DOHH2 (cell line): ENCODE measurements around the gene SMOC2.

ENCODE experiments used
- H3F3A ChIP-seq: fragments of 200-600 bp; sonication (generic), shearing (Covaris generic); 2 replicates; pipeline ENCODE4 v1.6.0; 2016; ENCODE audit warnings: antibody characterized with exemption, mild to moderate bottlenecking; ENCODE audit not compliant: control insufficient read depth, insufficient read depth
- H3K27ac ChIP-seq: fragments of 200-600 bp; sonication (generic); 2 replicates; pipeline ENCODE4 v1.5.1; 2014; ENCODE audit warnings: low read depth, mild to moderate bottlenecking, low read length, moderate library complexity
- H3K27me3 ChIP-seq: fragments of 200-600 bp; sonication (generic); 2 replicates; pipeline ENCODE4 v1.6.1; 2014; ENCODE audit warnings: mild to moderate bottlenecking, low read length, mixed read lengths; ENCODE audit not compliant: control insufficient read depth
- H3K36me3 ChIP-seq: fragments of 200-600 bp; sonication (generic); 2 replicates; pipeline ENCODE4 v1.6.1; 2014; ENCODE audit warnings: mild to moderate bottlenecking, low read length, moderate library complexity, mixed read lengths; ENCODE audit not compliant: control insufficient read depth
- H3K4me1 ChIP-seq: fragments of 200-600 bp; sonication (generic); 2 replicates; pipeline ENCODE4 v1.6.1; 2014; ENCODE audit warnings: mild to moderate bottlenecking, low read length, mixed read lengths; ENCODE audit not compliant: control insufficient read depth
- H3K4me2 ChIP-seq: fragments of 200-600 bp; sonication (generic); 2 replicates; pipeline ENCODE4 v1.6.0; 2014; ENCODE audit warnings: mild to moderate bottlenecking, low read length, moderate library complexity
- H3K4me3 ChIP-seq: fragments of 200-600 bp; sonication (generic); 2 replicates; pipeline ENCODE4 v1.5.1; 2014; ENCODE audit warnings: mild to moderate bottlenecking, low read length, mixed read lengths
- H3K79me2 ChIP-seq: fragments of 200-600 bp; sonication (generic); 2 replicates; pipeline ENCODE4 v1.6.1; 2014; ENCODE audit warnings: mild to moderate bottlenecking, low read length, mixed read lengths; ENCODE audit not compliant: control insufficient read depth
- H3K9me2 ChIP-seq: fragments of 200-600 bp; sonication (generic); replicated peaks from 2 replicates; pipeline ENCODE4 v1.6.1; 2014; ENCODE audit warnings: mild to moderate bottlenecking, low read length, mixed read lengths; ENCODE audit not compliant: control insufficient read depth
- H3K9me3 ChIP-seq: fragments of 200-600 bp; sonication (generic); 2 replicates; pipeline ENCODE4 v1.6.1; 2014; ENCODE audit warnings: antibody characterized with exemption, low read length, mixed read lengths; ENCODE audit not compliant: control insufficient read depth, insufficient read depth
- H4K20me1 ChIP-seq: fragments of 200-600 bp; sonication (generic); 2 replicates; pipeline ENCODE4 v1.6.0; 2014; ENCODE audit warnings: low read depth, mild to moderate bottlenecking, antibody characterized with exemption, low read length, moderate library complexity; ENCODE audit not compliant: control insufficient read depth, insufficient read depth
- CTCF ChIP-seq: fragments of 200-600 bp; sonication (generic); IDR thresholded peaks from one replicate; pipeline ENCODE4 v1.5.1; 2014; ENCODE audit warnings: antibody characterized with exemption, mild to moderate bottlenecking, low read depth, low read length; ENCODE audit not compliant: poor library complexity, severe bottlenecking
- EZH2phosphoT487 ChIP-seq: fragments of 200-600 bp; sonication (generic); IDR thresholded peaks from 2 replicates; pipeline ENCODE4 v1.6.1; 2017; ENCODE audit warnings: borderline replicate concordance, mild to moderate bottlenecking, antibody characterized with exemption, low read length, moderate library complexity, mixed read lengths

Gene SMOC2

GRCh38 chr6:168695701-168696100 lies 254.7 kb downstream of the SMOC2 start:
- TF ChIP-seq EZH2phosphoT487 (no peak), CTCF (no peak)
- Histone ChIP-seq H4K20me1 (no peaks in the 10 kb centered on the region), H3K4me2 (no peak overlapping the region), H3K9me3 (no peaks in the 10 kb centered on the region), H3K4me1 (no peaks in the 10 kb centered on the region), H3K36me3 (no peaks in the 10 kb centered on the region), H3K27ac (no peak overlapping the region), H3F3A (no peaks in the 10 kb centered on the region), H3K27me3 (no peaks in the 10 kb centered on the region), H3K4me3 (no peak overlapping the region), H3K9me2 (no peaks in the 10 kb centered on the region), H3K79me2 (no peaks in the 10 kb centered on the region)

- H3K79me2 ChIP-seq: no peaks in the 10 kb centered on the region
- no peak for TF ChIP-seq EZH2phosphoT487
- TF ChIP-seq CTCF: no peak
- peaks cover 8% of the 10 kb centered on the region; the same call in 1 of the 2 replicates for H3K9me3 ChIP-seq
These were observed 257.9 kb downstream of the SMOC2 start for GRCh38 chr6:168698923-168699322.

DNA sequence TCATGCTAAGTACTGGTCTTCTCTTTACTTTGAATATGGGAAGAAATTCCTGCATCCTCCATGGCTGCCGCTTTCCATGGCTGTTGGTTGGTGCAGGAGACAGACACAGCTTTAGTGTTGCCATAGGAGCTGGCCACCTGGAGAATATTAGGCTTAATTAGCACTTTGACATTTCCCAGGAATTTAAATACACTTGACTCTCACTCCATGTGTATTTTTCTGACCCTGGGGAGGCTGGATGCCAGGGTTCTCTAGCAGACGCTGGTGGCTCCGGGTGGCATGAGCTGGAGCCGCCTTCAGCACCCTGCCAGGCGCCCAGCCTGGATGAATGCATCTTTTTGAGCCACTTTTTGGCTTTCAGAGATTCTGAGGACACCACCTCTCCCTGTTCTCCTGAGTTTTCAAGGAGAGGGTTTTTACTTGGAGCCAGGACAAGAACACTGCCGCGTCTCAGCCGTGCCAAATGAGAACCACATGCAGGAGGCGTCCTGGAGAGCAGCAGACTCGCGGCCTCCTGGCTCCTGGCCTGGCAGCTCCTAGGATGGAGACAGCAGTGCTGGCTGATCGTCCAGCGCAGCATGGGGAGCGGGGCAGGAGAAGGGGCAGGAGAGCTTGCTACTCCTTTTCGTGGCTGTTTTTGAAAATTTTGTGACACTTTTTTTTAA lies 258.8 kb downstream of the SMOC2 start:
- H3K9me3 ChIP-seq: peaks cover 8% of the 10 kb centered on the region; the same call in 1 of the 2 replicates
- H3K27me3 ChIP-seq: no peaks in the 10 kb centered on the region
- H4K20me1 ChIP-seq: no peaks in the 10 kb centered on the region
- H3K27ac ChIP-seq: no peak overlapping the region
- H3K36me3 ChIP-seq: no peaks in the 10 kb centered on the region
- no peak overlapping the region for H3K4me2 ChIP-seq
- H3K79me2 ChIP-seq: no peaks in the 10 kb centered on the region
- H3K4me3 ChIP-seq: no peak overlapping the region
- no peak for TF ChIP-seq EZH2phosphoT487
- no peak for TF ChIP-seq CTCF
- H3K9me2 ChIP-seq: no peaks in the 10 kb centered on the region
- H3F3A ChIP-seq: no peaks in the 10 kb centered on the region
- no peaks in the 10 kb centered on the region for H3K4me1 ChIP-seq

More at GRCh38 chr6:168698923-168699322, 257.9 kb downstream of the SMOC2 start:
- H3K4me1 ChIP-seq: no peaks in the 10 kb centered on the region
- H3K9me2 ChIP-seq: no peaks in the 10 kb centered on the region
- H3K4me2 ChIP-seq: no peak overlapping the region
- H3F3A ChIP-seq: no peaks in the 10 kb centered on the region
- no peaks in the 10 kb centered on the region for H3K36me3 ChIP-seq
- no peaks in the 10 kb centered on the region for H4K20me1 ChIP-seq
- H3K27me3 ChIP-seq: no peaks in the 10 kb centered on the region
- H3K27ac ChIP-seq: no peak overlapping the region
- no peak overlapping the region for H3K4me3 ChIP-seq
